ENCODE results near the gene DOCK3. TPM values are rescaled to one million over a fixed set of nuclear protein-coding genes. Genes with fewer than 3 reads are reported as not detected.
"Not testable (repeated sequence)": the region's sequence is repeated elsewhere in the genome, so short reads cannot be mapped to it uniquely, and the experiment has no call there.

The DOCK3 gene
- total and polyA plus RNA-seq, 2 donors (not counting 3 experiments of a cell fraction or from before 2014, with no cell fraction given) = 0.08 to 0.13 TPM

DNA sequence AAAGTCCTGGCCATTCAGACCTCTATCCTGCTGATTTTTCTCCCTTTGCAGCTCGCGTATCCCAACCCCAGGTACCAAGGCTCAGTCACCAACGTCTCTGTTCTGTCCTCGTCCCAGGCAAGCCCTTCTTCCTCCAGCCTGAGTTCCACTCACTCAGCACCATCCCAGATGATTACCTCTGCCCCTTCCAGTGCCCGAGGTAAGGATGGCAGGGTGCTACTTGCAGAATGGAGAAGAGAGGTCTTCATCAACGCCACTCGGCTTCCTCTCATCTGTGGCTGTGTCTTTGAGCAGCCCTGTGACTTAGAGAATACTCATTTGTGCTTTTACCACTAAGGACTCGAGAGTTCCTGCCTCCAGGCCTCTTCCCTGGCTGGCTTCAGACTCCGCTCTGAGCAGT is 687.7 kb downstream of the DOCK3 start:
- Histone ChIP-seq H3K27me3 (ENCODE audit: control insufficient read depth in 2 of 2, insufficient read depth in 2 of 2, low read length in 2 of 2) (no peaks in the 10 kb centered on the region), H4K20me1 (replicated peaks; ENCODE audit: control insufficient read depth, extremely low read depth, insufficient read depth, low read length) (no peaks in the 10 kb centered on the region), H3K27ac (ENCODE audit: insufficient read depth, low read depth, low read length) (no peak overlapping the region), H3K9ac (replicated peaks; ENCODE audit: extremely low read depth, insufficient read depth, low read length) (no peak overlapping the region), H3K36me3 (ENCODE audit: control insufficient read depth in 2 of 2, extremely low read depth in 1 of 2, insufficient read depth in 2 of 2, low read length in 2 of 2) (no peaks in the 10 kb centered on the region), H3K4me2 (ENCODE audit: insufficient read depth, low read length) (no peak overlapping the region), H3K79me2 (ENCODE audit: control insufficient read depth, insufficient read depth, low read length) (no peaks in the 10 kb centered on the region), H3K4me1 (ENCODE audit: control insufficient read depth, extremely low read depth, insufficient read depth, low read length) (no peaks in the 10 kb centered on the region), H3K9me1 (replicated peaks; ENCODE audit: control insufficient read depth, extremely low read depth, insufficient read depth, low read length) (no peaks in the 10 kb centered on the region), H3K9me3 (replicated peaks; ENCODE audit: control insufficient read depth, insufficient read depth, low read length) (no peaks in the 10 kb centered on the region), H2AFZ (ENCODE audit: low read depth, low read length) (no peak overlapping the region), H3K4me3 (replicated peaks in 1 of 3; ENCODE audit: insufficient read depth in 1 of 3, low read depth in 1 of 3, low read length in 3 of 3) (no peak overlapping the region)
- DNase-seq (ENCODE audit: low read depth, low spot score) (no peak), FAIRE-seq (no peak)
- dilution Hi-C loops (cut with MboI; ENCODE audit: extremely low pct_ligation_motif_present, low sequenced_read_pairs) (no loop called here), intact Hi-C loops (cut with micrococcal nuclease) (no loop called here)
- POLR2A ChIA-PET = no interaction called here
- CTCF ChIA-PET = interaction anchor here (0.8 to 2.3 kb wide), 3 partner anchors 8 to 262 kb away, joined by 3 to 11 read pairs (median 3); no protein-coding TSS in a partner anchor
- TF ChIP-seq, protein P1, sequence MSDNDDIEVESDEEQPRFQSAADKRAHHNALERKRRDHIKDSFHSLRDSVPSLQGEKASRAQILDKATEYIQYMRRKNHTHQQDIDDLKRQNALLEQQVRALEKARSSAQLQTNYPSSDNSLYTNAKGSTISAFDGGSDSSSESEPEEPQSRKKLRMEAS (IDR thresholded peaks at IDR 0.05; ENCODE audit: insufficient read depth, insufficient read length) = no peak
- TF ChIP-seq JUN (IDR thresholded peaks at IDR 0.05; ENCODE audit: borderline replicate concordance, insufficient read depth, insufficient read length, low read depth) = no peak
- BruUV-seq (replicated peaks) = no TSS peak

DNA sequence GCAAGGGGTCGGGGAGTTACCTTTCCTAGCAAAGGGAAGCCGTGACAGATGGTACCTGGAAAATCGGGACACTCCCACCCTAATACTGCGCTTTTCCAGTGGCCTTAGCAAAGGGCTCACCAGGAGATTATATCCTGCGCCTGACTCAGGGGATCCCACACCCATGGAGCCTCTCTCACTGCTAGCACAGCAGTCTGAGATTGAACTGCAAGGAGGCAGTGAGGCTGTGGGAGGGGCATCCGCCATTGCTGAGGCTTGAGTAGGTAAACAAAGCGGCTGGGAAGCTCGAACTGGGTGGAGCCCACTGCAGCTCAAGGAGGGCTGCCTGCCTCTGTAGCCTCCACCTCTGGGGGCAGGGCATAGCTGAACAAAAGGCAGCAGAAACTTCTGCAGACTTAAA is 693.5 kb downstream of the DOCK3 start:
- H3K27me3 ChIP-seq (ENCODE audit: control insufficient read depth in 2 of 2, insufficient read depth in 2 of 2, low read length in 2 of 2); H3K9me1 ChIP-seq (replicated peaks; ENCODE audit: control insufficient read depth, extremely low read depth, insufficient read depth, low read length); H3K4me1 ChIP-seq (ENCODE audit: control insufficient read depth, extremely low read depth, insufficient read depth, low read length); intact Hi-C loops (cut with micrococcal nuclease); POLR2A ChIA-PET; BruUV-seq (replicated peaks); DNase-seq (ENCODE audit: low read depth, low spot score); H3K4me3 ChIP-seq (replicated peaks in 1 of 3; ENCODE audit: insufficient read depth in 1 of 3, low read depth in 1 of 3, low read length in 3 of 3); H3K36me3 ChIP-seq (ENCODE audit: control insufficient read depth in 2 of 2, extremely low read depth in 1 of 2, insufficient read depth in 2 of 2, low read length in 2 of 2); H3K27ac ChIP-seq (ENCODE audit: insufficient read depth, low read depth, low read length); H3K79me2 ChIP-seq (ENCODE audit: control insufficient read depth, insufficient read depth, low read length); H2AFZ ChIP-seq (ENCODE audit: low read depth, low read length); H3K9me3 ChIP-seq (replicated peaks; ENCODE audit: control insufficient read depth, insufficient read depth, low read length); H4K20me1 ChIP-seq (replicated peaks; ENCODE audit: control insufficient read depth, extremely low read depth, insufficient read depth, low read length); H3K9ac ChIP-seq (replicated peaks; ENCODE audit: extremely low read depth, insufficient read depth, low read length); H3K4me2 ChIP-seq (ENCODE audit: insufficient read depth, low read length); dilution Hi-C loops (cut with MboI; ENCODE audit: extremely low pct_ligation_motif_present, low sequenced_read_pairs); FAIRE-seq: not testable (repeated sequence)
- CTCF ChIA-PET = interaction anchor here (1.6 to 5.4 kb wide), 2 partner anchors 9 to 397 kb away, joined by 4 to 90 read pairs; no protein-coding TSS in a partner anchor

All from endothelial cell of umbilical vein (primary cell).